Right lung (tissue), 10 donors: ENCODE measurements around the gene GPR101. TPM values are rescaled to one million over a fixed set of nuclear protein-coding genes. Genes with fewer than 3 reads are reported as not detected.

Experiments used
- DNase-seq, 2 donors: peaks; one replicate each; pipeline ENCODE4 v3.0.0-alpha.2; 2013
- long read RNA-seq, 8 donors: transcript quantifications; one replicate each; lab custom pipeline, GENCODE V29; 2026
- polyA plus RNA-seq, 5 donors: library from polyadenylated mRNA; unstranded; fragments of 120-200 nt; gene quantifications; one replicate each; pipeline versions ENCODE4 v1.2.1 to v1.2.3, GENCODE V29; 2013; ENCODE audit warnings: inconsistent platforms in 1 of 5, low replicate concordance in 1 of 5; ENCODE audit not compliant: insufficient read length in 5 of 5, insufficient read depth in 1 of 5

Gene GPR101, protein sequence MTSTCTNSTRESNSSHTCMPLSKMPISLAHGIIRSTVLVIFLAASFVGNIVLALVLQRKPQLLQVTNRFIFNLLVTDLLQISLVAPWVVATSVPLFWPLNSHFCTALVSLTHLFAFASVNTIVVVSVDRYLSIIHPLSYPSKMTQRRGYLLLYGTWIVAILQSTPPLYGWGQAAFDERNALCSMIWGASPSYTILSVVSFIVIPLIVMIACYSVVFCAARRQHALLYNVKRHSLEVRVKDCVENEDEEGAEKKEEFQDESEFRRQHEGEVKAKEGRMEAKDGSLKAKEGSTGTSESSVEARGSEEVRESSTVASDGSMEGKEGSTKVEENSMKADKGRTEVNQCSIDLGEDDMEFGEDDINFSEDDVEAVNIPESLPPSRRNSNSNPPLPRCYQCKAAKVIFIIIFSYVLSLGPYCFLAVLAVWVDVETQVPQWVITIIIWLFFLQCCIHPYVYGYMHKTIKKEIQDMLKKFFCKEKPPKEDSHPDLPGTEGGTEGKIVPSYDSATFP
- polyA plus RNA-seq, result not detected
- long read RNA-seq, donor 1, partial matches to known transcripts, result 0 of 1 reads
- long read RNA-seq, donor 1, other reads (novel, unspliced or antisense), result 0 of 1 reads
- long read RNA-seq, donor 2, result 0 reads
- long read RNA-seq, donor 3, result 0 reads
- long read RNA-seq, donor 4, result 0 reads
- long read RNA-seq, donor 5, result 0 reads
- long read RNA-seq, donor 6, result 0 reads
- long read RNA-seq, donor 7, result 0 reads
- long read RNA-seq, donor 8, result 0 reads

GRCh38 chrX:137033774-137034507 lies at the start of gene GPR101:
TSS of gene GPR101 (minus strand) at chrX:137033995. CDS start at chrX:137031674, 2,321 bp downstream.
- no peak for DNase-seq

DNA sequence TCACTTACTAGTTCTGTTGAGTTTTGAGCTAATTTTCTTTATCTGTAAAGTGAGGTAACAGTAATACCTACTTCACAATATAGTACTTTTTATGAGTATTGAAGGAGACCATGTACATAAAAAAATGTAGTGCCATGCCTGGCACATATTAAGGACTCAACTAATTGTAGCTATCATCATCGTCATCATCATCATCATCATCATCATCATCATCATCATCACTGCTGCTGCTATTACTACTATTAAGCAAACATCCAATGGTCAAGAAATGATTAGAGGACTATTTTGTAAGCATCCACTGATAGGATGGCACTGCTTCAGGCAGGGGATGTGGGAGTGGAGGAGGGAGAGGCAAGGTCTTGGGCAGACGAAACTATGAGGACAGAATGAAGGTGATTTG lies 47.4 kb upstream of the GPR101 start:
- DNase-seq, result no peak

GRCh38 chrX:137072396-137072795 lies 38.6 kb upstream of the GPR101 start:
- no peak for DNase-seq

DNA sequence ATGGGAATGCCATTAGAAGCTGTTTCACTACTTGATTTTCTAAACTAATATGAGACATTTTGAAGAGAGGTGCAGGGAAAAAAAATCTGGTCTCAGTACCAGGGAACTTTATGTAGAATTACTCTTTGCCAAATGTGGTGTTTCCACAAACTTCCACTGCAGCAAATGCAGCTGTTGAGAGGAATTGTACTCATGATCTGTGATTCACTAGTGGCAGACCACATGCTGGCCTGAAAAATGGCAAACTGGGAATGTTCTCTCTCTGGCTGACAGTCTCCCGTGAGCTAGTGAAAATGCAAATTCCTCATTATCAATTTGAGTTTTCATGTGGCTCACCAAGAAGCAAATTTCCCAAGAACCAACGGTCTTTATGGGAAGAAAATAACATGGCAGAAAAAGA lies 37.8 kb upstream of the GPR101 start:
- no peak for DNase-seq

DNA sequence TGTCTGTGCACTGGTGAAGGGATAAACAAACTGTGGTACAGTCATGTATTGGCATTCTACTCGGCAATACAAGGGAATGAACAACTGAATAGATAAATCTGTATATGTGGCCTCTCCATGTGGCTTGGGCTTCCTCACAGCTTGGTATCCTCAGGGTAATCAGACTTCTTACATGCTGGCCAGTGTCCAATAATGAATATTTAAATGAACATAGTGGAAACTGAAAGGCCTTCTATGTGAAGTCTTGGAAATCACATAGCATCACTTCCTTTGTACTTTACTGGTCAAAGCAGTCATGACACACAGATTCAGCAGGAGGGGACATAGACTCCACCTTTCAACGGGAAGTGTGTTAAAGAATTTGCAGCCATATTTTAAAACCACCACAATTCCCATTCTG lies 33.4 kb upstream of the GPR101 start:
- DNase-seq, result no peak

DNA sequence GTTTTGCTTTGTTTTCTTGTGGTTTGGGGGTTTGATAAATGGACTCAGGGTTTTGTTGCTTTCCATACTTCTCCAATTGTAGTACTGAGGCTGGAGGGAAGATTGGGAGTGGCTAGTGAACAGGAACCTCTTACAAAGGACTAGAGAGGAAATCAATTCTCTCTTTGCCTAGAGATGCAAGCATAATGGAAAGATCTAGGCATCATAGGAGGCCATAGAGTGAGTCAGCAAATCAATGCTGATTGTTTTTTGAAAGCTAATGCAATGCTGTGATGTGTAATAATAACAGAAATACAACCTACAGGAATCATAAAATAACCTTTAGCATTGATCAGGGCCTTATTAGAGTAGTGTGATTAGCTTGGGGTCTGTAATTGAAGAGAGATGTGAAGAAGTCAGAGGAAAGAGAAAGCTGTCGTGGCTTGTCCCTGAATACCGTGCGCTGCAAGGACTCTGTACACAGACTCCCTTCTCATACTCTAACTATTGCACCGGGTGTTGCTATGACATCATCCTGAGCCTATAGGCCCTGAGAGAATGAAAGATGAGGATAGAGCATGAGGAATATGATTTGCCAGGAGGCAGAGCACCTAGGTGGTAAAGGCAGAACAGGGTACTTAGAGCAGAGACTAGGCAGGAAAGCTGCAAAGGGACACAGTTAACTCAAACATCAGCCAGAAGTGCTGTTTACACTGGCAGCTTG lies 29.3 kb upstream of the GPR101 start:
- no peak for DNase-seq

GRCh38 chrX:137058339-137059127 lies 24.7 kb upstream of the GPR101 start:
- no peak for DNase-seq

DNA sequence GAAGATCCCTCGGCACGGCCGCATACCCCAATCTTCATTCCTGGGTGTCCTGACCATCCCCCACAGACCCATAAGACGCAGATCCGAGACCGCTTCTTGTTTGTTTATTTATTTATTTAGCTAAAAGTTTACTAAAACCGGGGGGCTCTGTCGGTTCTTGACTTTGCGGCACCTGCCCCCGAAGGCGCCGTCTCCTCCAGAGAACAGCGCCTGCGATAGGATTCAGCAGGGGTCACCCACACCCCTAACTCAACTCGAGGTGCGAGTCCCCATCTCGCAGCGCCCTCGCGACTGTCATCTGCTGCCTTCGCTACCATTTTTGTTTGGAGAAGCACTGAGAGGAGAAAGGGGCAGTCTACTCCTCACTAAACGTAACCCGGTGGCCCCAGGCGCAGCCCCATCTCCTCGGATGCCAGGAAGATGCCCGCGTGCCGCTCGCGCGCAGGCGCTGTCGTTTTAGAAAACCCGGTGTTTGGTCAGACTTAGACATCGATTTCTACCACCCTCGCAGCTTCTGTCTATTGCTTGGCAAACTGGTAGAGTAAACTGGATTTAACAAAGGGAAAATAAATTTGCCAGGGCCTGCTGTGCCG lies 18.9 kb upstream of the GPR101 start:
- no peak for DNase-seq

GRCh38 chrX:137051978-137052642 lies 18.3 kb upstream of the GPR101 start:
- peak; percentile 30 to 42 for DNase-seq

DNA sequence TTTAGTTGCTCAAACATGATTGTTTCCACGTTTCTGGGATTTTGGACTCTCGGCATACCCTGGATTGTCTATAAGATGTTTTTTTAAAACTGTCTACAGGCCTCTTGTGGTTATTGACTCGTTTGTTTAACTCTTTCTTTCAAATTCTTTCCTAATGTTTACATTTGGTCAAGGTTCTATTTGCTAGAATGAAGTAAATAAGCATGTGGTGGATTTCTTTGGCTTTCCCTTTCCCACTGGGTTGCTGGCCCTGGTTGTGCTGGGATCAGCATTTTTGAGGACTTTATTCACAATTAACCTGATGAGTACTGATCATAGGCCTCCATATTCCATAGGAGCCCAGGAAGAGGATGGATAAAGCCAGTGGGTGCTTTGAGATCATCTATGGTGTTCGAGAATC lies 11.1 kb upstream of the GPR101 start:
- no peak for DNase-seq

GRCh38 chrX:137043736-137044135 lies 9.9 kb upstream of the GPR101 start:
- DNase-seq, result no peak

DNA sequence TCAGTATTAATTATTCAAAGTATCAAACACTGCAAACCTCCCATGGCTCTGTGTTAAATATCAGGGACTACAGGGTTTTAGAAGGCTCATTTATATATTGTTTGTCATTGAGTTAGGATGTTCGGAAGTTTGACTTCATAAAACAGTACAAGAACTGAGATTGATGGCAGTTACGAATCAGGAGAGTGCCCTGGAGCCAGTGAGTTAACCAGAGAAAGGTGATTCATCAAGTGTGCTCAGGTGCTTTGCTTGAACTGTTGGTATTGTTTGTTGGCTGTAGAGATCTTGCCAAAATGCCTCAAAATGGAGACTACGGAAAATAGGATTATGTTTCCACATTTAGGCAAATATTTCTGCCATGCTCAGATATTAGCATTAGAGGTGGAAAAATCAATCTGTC lies 7.5 kb upstream of the GPR101 start:
- DNase-seq, result no peak

- DNase-seq, result no peak
These were observed 6.5 kb upstream of the GPR101 start for GRCh38 chrX:137040113-137040794.

- DNase-seq, result no peak
These were observed 695 bp upstream of the GPR101 start for GRCh38 chrX:137034508-137034872.

DNA sequence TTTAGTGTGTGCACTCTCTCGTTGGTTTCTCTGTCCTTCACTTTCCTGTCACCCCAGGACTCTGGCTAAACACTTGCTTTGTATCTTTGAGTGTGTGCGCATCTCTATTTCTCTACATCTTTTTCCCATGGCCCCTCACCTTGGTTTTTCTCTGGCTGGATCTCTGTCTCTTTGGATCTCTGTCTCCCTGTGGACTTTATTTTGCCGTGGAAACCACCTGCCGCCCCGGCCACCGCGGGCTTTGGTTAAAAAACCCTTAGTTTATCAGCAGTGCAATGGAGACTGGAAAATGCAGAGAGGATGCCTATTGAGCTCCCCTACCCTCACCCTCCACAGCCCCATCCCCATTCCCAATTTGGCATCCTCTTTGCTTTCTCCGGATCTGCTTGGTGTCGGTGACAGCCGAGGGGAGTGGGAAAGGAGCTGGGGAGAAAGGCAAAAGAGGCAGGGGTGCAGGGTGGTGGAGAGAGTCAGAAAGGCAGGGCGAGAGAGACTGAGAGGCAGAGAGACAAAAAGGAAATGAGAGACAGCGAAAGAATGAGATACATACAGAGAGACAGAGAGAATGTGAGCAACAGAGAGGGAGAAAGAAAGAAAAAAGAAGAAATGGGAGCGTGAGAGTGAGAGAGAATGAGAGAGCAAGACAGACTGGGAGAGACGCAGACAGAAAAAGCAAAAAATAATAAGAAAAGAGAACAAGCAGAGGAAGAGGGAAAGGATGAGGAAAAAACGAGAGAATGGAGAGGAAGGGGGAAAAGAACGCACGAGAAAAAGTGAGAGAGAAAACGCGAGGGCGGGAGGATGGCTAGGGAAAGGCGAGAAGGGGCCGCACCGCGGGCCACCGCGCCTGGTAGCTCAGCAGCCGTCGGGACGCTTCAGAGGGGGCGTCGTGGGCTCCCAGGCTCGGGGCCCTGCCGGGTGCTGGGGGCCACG lies 688 bp downstream of the GPR101 start:
- DNase-seq, result no peak

GRCh38 chrX:137032341-137032694 lies 1.5 kb downstream of the GPR101 start:
- no peak for DNase-seq

DNA sequence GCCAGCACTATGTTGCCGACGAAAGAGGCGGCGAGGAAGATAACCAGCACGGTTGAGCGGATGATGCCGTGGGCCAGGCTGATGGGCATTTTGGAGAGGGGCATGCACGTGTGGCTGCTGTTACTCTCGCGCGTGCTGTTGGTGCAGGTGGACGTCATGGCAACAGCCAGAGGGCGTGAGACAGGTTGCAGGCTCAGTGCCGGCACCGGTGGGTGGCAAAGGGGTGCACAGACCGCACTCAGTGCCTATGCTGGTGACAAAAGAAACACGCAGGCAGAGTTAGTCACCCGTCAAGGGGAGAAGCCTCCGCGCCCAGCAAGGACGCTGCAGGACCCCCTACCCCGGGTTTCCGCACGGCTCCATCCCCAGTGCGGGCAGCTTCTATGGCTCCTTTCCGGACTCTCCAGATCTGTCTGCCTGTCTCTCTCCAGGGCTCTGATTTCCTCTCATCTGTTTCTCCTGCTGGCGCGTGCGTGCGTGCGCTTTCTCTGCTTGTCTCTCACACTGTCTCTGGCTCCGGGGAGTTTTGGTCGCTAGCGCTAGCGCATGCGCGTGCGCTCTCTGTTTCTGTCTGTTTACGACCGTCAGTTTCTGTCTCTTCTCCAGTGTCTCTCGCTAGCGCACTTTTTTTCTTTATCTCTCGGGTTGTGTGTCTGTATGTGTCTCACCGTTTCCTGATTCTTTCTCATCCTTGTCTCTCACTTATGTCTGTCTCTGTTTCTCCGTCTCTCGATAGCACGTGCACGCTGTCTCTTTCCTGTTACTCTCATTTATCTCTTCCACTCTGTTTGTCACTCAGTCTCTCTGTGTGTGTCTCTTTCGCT lies 2.1 kb downstream of the GPR101 start:
- DNase-seq, result peak; percentile 24 to 31
